ENCODE data around the gene MLC1. TPM values are rescaled to one million over a fixed set of nuclear protein-coding genes. Genes with fewer than 3 reads are reported as not detected.
A peak's percentile ranks its signal among the peaks of the same experiment; 100 is the strongest.

Gene MLC1
- polyA plus RNA-seq, 1 donor (not counting 4 experiments of a cell fraction or from before 2014, with no cell fraction given), result not detected

GRCh38 chr22:50014655-50015401 is 70.4 kb downstream of the MLC1 start:
- Histone ChIP-seq H3K27me3 (ENCODE audit: control insufficient read depth, extremely low read depth, insufficient read depth, low read length) (peaks cover 72% of the 10 kb centered on the region), H2AFZ (ENCODE audit: control insufficient read depth, low read length) (no peak overlapping the region), H3K36me3 (ENCODE audit: control insufficient read depth in 2 of 2, extremely low read depth in 1 of 2, insufficient read depth in 2 of 2, low read length in 2 of 2) (no peaks in the 10 kb centered on the region), H3K9me3 (ENCODE audit: control insufficient read depth, low read depth, low read length) (no peaks in the 10 kb centered on the region), H3K27ac (ENCODE audit: control insufficient read depth, insufficient read depth, low read length) (no peak overlapping the region), H3K9me1 (ENCODE audit: control insufficient read depth, extremely low read depth, insufficient read depth, low read length) (no peaks in the 10 kb centered on the region), H3K79me2 (ENCODE audit: control insufficient read depth, insufficient read depth, low read length) (no peaks in the 10 kb centered on the region), H4K20me1 (ENCODE audit: control insufficient read depth, extremely low read depth, insufficient read depth, low read length) (no peaks in the 10 kb centered on the region), H3K4me1 (ENCODE audit: control insufficient read depth, extremely low read depth, insufficient read depth, low read length) (peaks cover 7% of the 10 kb centered on the region), H3K9ac (ENCODE audit: control insufficient read depth, extremely low read depth, insufficient read depth, low read length) (no peak overlapping the region), H3K4me2 (ENCODE audit: control insufficient read depth, extremely low read depth, insufficient read depth, low read depth, low read length) (no peak overlapping the region), H3K4me3 (ENCODE audit: control insufficient read depth in 2 of 3, extremely low read depth in 1 of 3, insufficient read depth in 2 of 3, low read depth in 1 of 3, low read length in 3 of 3) (no peak overlapping the region)
- no peak for FAIRE-seq
- TF ChIP-seq EZH2 (IDR thresholded peaks at IDR 0.05; ENCODE audit: low read length), result peak; percentile 74
- TF ChIP-seq, protein P1, sequence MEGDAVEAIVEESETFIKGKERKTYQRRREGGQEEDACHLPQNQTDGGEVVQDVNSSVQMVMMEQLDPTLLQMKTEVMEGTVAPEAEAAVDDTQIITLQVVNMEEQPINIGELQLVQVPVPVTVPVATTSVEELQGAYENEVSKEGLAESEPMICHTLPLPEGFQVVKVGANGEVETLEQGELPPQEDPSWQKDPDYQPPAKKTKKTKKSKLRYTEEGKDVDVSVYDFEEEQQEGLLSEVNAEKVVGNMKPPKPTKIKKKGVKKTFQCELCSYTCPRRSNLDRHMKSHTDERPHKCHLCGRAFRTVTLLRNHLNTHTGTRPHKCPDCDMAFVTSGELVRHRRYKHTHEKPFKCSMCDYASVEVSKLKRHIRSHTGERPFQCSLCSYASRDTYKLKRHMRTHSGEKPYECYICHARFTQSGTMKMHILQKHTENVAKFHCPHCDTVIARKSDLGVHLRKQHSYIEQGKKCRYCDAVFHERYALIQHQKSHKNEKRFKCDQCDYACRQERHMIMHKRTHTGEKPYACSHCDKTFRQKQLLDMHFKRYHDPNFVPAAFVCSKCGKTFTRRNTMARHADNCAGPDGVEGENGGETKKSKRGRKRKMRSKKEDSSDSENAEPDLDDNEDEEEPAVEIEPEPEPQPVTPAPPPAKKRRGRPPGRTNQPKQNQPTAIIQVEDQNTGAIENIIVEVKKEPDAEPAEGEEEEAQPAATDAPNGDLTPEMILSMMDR (optimal IDR thresholded peaks at IDR 0.05 in 1 of 3, IDR thresholded peaks at IDR 0.05 in 1 of 3, conservative IDR thresholded peaks at IDR 0.05 in 1 of 3; ENCODE audit: extremely low read depth in 1 of 3, insufficient read depth in 2 of 3, low read length in 3 of 3), result peak in 1 of 3 experiments; percentile 9
- dilution Hi-C loops (cut with MboI; ENCODE audit: extremely low pct_ligation_motif_present, low sequenced_read_pairs), result no loop called here
- no peak for DNase-seq (ENCODE audit: low read depth, low spot score)

GRCh38 chr22:50014053-50014501 is 71.1 kb downstream of the MLC1 start:
- no peak for FAIRE-seq
- no peak overlapping the region for H3K9ac ChIP-seq (ENCODE audit: control insufficient read depth, extremely low read depth, insufficient read depth, low read length)
- no peak overlapping the region for H2AFZ ChIP-seq (ENCODE audit: control insufficient read depth, low read length)
- H3K9me3 ChIP-seq (ENCODE audit: control insufficient read depth, low read depth, low read length), result no peaks in the 10 kb centered on the region
- no peak overlapping the region for H3K27ac ChIP-seq (ENCODE audit: control insufficient read depth, insufficient read depth, low read length)
- H4K20me1 ChIP-seq (ENCODE audit: control insufficient read depth, extremely low read depth, insufficient read depth, low read length), result no peaks in the 10 kb centered on the region
- H3K4me2 ChIP-seq (ENCODE audit: control insufficient read depth, extremely low read depth, insufficient read depth, low read depth, low read length), result no peak overlapping the region
- H3K27me3 ChIP-seq (ENCODE audit: control insufficient read depth, extremely low read depth, insufficient read depth, low read length), result peaks cover 73% of the 10 kb centered on the region
- H3K36me3 ChIP-seq (ENCODE audit: control insufficient read depth in 2 of 2, extremely low read depth in 1 of 2, insufficient read depth in 2 of 2, low read length in 2 of 2), result no peaks in the 10 kb centered on the region
- H3K4me3 ChIP-seq (ENCODE audit: control insufficient read depth in 2 of 3, extremely low read depth in 1 of 3, insufficient read depth in 2 of 3, low read depth in 1 of 3, low read length in 3 of 3), result no peak overlapping the region
- no peaks in the 10 kb centered on the region for H3K9me1 ChIP-seq (ENCODE audit: control insufficient read depth, extremely low read depth, insufficient read depth, low read length)
- no peaks in the 10 kb centered on the region for H3K79me2 ChIP-seq (ENCODE audit: control insufficient read depth, insufficient read depth, low read length)
- no peak for TF ChIP-seq EZH2 (IDR thresholded peaks at IDR 0.05; ENCODE audit: low read length)
- TF ChIP-seq, protein P1 (optimal IDR thresholded peaks at IDR 0.05 in 1 of 3, IDR thresholded peaks at IDR 0.05 in 1 of 3, conservative IDR thresholded peaks at IDR 0.05 in 1 of 3; ENCODE audit: extremely low read depth in 1 of 3, insufficient read depth in 2 of 3, low read length in 3 of 3), result no peak
- dilution Hi-C loops (cut with MboI; ENCODE audit: extremely low pct_ligation_motif_present, low sequenced_read_pairs), result no loop called here
- peaks cover 7% of the 10 kb centered on the region for H3K4me1 ChIP-seq (ENCODE audit: control insufficient read depth, extremely low read depth, insufficient read depth, low read length)
- no peak for DNase-seq (ENCODE audit: low read depth, low spot score)
